Thyroid gland (tissue), 4 donors: ENCODE data around the gene ZBTB1. TPM values are rescaled to one million over a fixed set of nuclear protein-coding genes. Genes with fewer than 3 reads are reported as not detected.

Experiments used
- DNase-seq, 2 donors: peaks; one replicate each; pipeline ENCODE4 v3.0.0-alpha.2; 2019
- H3K27ac ChIP-seq, 3 donors: fragments of 200-600 bp; sonication (generic); 1 replicate in 2 of 3; 2 replicates in 1 of 3; pipeline ENCODE4 v1.5.1; 2016 to 2019; ENCODE audit warnings: mild to moderate bottlenecking in 1 of 3, moderate library complexity in 1 of 3
- H3K27me3 ChIP-seq: fragments of 200-600 bp; sonication (generic); one replicate; pipeline ENCODE4 v1.5.1; 2019
- H3K36me3 ChIP-seq, 2 donors: fragments of 200-600 bp; sonication (generic); one replicate each; pipeline ENCODE4 v1.5.1; 2016 to 2019
- H3K4me1 ChIP-seq, 2 donors: fragments of 200-600 bp; sonication (generic); one replicate each; pipeline ENCODE4 v1.5.1; 2017 to 2019
- H3K4me3 ChIP-seq, 3 donors: fragments of 200-600 bp; sonication (generic); replicated peaks in 1 of 3; 1 replicate in 2 of 3; 2 replicates in 1 of 3; pipeline ENCODE4 v1.5.1; 2016; ENCODE audit warnings: mild to moderate bottlenecking in 1 of 3
- H3K9me3 ChIP-seq: fragments of 200-600 bp; sonication (generic); one replicate; pipeline ENCODE4 v1.5.1; 2017
- POLR2A ChIP-seq, 2 donors: fragments of 450-650 bp; IDR thresholded peaks; one replicate each; pipeline ENCODE4 v1.6.1; 2017; ENCODE audit warnings: antibody characterized with exemption in 2 of 2, mild to moderate bottlenecking in 2 of 2, moderate library complexity in 1 of 2
- WGBS, 2 donors: methylation state at CpG; one replicate each; pipeline ENCODE4 v1.1.5; 2017; 5-methylcytosine and 5-hydroxymethylcytosine counted together
- intact Hi-C: fragments of 100-400 bp; cut with DNase I; formaldehyde crosslinking; loops from one replicate; pipeline ENCODE4 v1.15.1; 2023
- total RNA-seq, 4 donors: library from RNA; depleted of rRNA; stranded (reverse); fragments of >200 nt; gene quantifications; one replicate each; pipeline ENCODE4 v1.2.3, GENCODE V29; 2016
- TF ChIP-seq, protein P1 (sequence below), 6 experiments: fragments of 200-600 bp in 3 of 6; fragments of 450-650 bp in 3 of 6; sonication (generic) in 3 of 6; IDR thresholded peaks; one replicate each; pipeline ENCODE4 v1.5.1; 2016 to 2019; ENCODE audit warnings: antibody characterized with exemption in 6 of 6, mild to moderate bottlenecking in 2 of 6, inconsistent platforms in 1 of 6, moderate library complexity in 1 of 6

The ZBTB1 gene
- total RNA-seq, 4 donors from 2014 or later, result 44.5 to 72.0 (median 55.9) TPM

DNA sequence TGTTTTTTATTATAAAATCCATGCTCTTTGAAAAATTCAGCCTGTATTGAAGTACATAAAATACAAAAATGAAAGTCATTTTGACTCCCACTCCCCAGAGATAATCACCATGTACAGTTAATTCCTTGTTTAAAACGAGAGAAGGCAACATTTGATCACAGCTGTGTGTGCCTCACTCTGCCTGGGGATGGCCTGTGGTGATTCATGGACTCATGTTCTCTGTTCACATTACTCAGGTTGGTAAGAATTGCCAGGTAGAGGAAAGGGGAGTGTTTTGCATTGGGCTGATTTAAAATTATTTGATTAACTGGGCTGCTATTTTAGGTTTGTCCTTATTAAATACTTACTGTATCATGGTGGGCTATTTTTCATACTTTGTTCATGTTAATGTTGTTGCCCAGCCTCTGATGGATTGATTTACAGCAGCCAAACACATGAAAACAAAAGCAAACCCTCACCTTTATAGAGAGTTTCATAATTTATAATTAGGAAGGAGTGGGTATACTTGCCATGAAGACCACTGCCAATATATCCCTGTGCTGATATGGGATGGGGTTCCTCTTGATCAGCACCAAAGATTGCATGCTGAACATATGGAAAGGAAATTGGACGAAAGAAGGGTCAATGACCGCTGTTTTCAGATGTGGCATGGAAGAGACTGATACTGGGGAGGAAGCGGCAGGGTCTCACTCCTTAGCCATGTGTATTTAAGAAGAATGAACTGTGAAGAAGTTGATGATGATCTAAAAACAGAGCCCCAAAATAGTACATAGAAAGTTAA, 3.0 kb downstream of the ZBTB1 start:
- Histone ChIP-seq H3K27me3 (no peaks in the 10 kb centered on the region), H3K36me3 (no peaks in the 10 kb centered on the region), H3K4me1 (peaks cover 45 to 61% of the 10 kb centered on the region in 2 donors), H3K4me3 (no peak overlapping the region), H3K27ac (peak overlapping the region; percentile 25 to 100 (median 34)), H3K9me3 (no peaks in the 10 kb centered on the region)
- no peak for DNase-seq
- no peak for TF ChIP-seq POLR2A (IDR thresholded peaks at IDR 0.05)
- TF ChIP-seq, protein P1, sequence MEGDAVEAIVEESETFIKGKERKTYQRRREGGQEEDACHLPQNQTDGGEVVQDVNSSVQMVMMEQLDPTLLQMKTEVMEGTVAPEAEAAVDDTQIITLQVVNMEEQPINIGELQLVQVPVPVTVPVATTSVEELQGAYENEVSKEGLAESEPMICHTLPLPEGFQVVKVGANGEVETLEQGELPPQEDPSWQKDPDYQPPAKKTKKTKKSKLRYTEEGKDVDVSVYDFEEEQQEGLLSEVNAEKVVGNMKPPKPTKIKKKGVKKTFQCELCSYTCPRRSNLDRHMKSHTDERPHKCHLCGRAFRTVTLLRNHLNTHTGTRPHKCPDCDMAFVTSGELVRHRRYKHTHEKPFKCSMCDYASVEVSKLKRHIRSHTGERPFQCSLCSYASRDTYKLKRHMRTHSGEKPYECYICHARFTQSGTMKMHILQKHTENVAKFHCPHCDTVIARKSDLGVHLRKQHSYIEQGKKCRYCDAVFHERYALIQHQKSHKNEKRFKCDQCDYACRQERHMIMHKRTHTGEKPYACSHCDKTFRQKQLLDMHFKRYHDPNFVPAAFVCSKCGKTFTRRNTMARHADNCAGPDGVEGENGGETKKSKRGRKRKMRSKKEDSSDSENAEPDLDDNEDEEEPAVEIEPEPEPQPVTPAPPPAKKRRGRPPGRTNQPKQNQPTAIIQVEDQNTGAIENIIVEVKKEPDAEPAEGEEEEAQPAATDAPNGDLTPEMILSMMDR (IDR thresholded peaks at IDR 0.05), result no peak
- 77 to 81% methylated on average over 4 of the region's 4 CpGs for WGBS, 2 donors
- intact Hi-C loops, result no loop called here

DNA sequence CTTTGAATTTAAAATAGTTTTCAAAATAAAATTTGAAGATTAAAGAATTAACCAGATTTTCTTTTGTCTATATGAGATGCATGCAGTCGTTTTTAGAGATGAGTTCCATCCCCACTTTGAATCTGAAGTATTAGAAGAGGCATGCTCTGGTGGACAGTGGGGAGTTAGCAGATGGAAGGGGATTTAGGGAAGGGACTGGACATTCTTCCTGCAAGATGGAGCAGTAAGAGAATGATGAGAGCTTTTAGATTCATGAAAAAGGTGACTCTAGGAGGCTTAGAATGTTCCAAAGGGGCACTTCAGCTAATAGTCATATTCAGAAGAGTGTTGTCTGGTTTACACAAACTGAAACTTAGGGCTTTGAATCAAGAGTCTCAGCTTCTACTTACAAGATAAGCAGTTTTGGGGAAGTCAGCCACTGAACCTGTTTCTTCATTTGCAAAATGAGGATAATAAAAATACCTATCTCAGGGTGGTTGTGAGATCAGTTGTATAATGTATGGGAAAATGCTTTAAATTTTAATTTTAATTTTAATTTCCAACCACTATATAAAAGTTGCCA, 3.7 kb downstream of the ZBTB1 start:
- TF ChIP-seq POLR2A (IDR thresholded peaks at IDR 0.05), result no peak
- TF ChIP-seq, protein P1 (IDR thresholded peaks at IDR 0.05), result no peak
- H3K4me3 ChIP-seq, result no peak overlapping the region
- 19 to 22% methylated on average over 1 of the region's 1 CpG for WGBS, 2 donors
- intact Hi-C loops, result no loop called here
- H3K36me3 ChIP-seq, result no peaks in the 10 kb centered on the region
- H3K9me3 ChIP-seq, result no peaks in the 10 kb centered on the region
- peak overlapping the region in 2 of 3 donors; percentile 25 to 100 for H3K27ac ChIP-seq
- no peaks in the 10 kb centered on the region for H3K27me3 ChIP-seq
- H3K4me1 ChIP-seq, result peaks cover 48 to 63% of the 10 kb centered on the region in 2 donors
- no peak for DNase-seq

DNA sequence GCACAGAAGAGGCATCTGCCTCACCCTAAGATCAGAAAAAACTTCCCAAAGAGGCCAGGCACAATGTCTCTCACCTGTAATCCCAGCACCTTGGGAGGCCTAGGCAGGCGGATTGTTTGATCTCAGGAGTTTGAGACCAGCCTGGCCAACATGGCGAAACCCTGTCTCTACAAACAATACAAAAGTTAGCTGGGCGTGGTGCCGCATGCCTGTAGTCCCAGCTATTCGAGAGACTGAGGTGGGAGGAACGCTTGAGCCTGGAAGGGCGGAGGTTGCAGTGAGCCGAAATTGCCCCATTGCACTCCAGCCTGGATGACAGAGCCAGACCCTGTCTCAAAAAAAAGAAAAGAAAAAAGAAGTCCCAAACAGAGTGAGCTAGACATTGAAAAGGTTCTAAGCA, 4.5 kb downstream of the ZBTB1 start:
- no peak for DNase-seq
- intact Hi-C loops, result no loop called here
- Histone ChIP-seq H3K36me3 (no peaks in the 10 kb centered on the region), H3K4me1 (peaks cover 56 to 63% of the 10 kb centered on the region in 2 donors), H3K27me3 (no peaks in the 10 kb centered on the region), H3K9me3 (no peaks in the 10 kb centered on the region), H3K4me3 (no peak overlapping the region), H3K27ac (peak overlapping the region in 2 of 3 donors; percentile 8 to 25)
- TF ChIP-seq, protein P1 (IDR thresholded peaks at IDR 0.05), result no peak
- no peak for TF ChIP-seq POLR2A (IDR thresholded peaks at IDR 0.05)
- 84 to 89% methylated on average over 8 of the region's 8 CpGs for WGBS, 2 donors

- Histone ChIP-seq H3K27ac (peak overlapping the region; percentile 7 to 33 (median 13)), H3K36me3 (no peaks in the 10 kb centered on the region), H3K9me3 (no peaks in the 10 kb centered on the region), H3K27me3 (no peaks in the 10 kb centered on the region), H3K4me1 (peaks cover 70 to 77% of the 10 kb centered on the region in 2 donors), H3K4me3 (no peak overlapping the region)
- intact Hi-C loops, result no loop called here
- peak; percentile 71 to 74 for DNase-seq
- 20 to 24% methylated on average over 4 of the region's 4 CpGs for WGBS, 2 donors
- TF ChIP-seq, protein P1 (IDR thresholded peaks at IDR 0.05), result peak; percentile 63 to 96 (median 83)
- no peak for TF ChIP-seq POLR2A (IDR thresholded peaks at IDR 0.05)
These were observed 6.5 kb downstream of the ZBTB1 start for GRCh38 chr14:64510825-64511671.
